ENCODE measurements around the gene GALNT8.

DNA sequence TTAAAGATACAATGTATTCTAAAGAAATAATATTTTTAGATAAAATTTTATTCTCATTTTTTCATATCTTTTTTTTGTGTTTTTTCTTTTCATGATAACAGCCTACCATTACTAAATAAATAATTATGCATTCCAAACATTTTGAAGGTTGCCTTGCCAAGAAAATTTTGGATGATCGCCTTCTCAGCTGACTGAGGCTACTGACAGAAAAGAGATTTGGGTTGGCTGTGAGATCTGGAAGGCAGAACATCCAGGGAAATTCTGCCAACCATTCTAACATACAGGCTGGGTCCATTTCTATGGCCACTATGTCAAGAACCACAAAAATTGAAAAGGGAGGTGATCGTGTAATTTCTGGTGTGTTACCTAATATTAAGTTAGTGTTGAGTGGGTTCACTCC lies 48.1 kb downstream of the GALNT8 start:
- TF ChIP-seq, protein P1, sequence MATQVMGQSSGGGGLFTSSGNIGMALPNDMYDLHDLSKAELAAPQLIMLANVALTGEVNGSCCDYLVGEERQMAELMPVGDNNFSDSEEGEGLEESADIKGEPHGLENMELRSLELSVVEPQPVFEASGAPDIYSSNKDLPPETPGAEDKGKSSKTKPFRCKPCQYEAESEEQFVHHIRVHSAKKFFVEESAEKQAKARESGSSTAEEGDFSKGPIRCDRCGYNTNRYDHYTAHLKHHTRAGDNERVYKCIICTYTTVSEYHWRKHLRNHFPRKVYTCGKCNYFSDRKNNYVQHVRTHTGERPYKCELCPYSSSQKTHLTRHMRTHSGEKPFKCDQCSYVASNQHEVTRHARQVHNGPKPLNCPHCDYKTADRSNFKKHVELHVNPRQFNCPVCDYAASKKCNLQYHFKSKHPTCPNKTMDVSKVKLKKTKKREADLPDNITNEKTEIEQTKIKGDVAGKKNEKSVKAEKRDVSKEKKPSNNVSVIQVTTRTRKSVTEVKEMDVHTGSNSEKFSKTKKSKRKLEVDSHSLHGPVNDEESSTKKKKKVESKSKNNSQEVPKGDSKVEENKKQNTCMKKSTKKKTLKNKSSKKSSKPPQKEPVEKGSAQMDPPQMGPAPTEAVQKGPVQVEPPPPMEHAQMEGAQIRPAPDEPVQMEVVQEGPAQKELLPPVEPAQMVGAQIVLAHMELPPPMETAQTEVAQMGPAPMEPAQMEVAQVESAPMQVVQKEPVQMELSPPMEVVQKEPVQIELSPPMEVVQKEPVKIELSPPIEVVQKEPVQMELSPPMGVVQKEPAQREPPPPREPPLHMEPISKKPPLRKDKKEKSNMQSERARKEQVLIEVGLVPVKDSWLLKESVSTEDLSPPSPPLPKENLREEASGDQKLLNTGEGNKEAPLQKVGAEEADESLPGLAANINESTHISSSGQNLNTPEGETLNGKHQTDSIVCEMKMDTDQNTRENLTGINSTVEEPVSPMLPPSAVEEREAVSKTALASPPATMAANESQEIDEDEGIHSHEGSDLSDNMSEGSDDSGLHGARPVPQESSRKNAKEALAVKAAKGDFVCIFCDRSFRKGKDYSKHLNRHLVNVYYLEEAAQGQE (IDR thresholded peaks at IDR 0.05; ENCODE audit: unreplicated experiment), result no peak
- TF ChIP-seq EZH2 (IDR thresholded peaks at IDR 0.05; ENCODE audit: low read depth, unreplicated experiment), result no peak
- TF ChIP-seq POLR2AphosphoS5 (IDR thresholded peaks at IDR 0.05; ENCODE audit: low read depth), result no peak
- no peak for TF ChIP-seq JUNB (IDR thresholded peaks at IDR 0.05; ENCODE audit: unreplicated experiment)
- TF ChIP-seq, protein P2, sequence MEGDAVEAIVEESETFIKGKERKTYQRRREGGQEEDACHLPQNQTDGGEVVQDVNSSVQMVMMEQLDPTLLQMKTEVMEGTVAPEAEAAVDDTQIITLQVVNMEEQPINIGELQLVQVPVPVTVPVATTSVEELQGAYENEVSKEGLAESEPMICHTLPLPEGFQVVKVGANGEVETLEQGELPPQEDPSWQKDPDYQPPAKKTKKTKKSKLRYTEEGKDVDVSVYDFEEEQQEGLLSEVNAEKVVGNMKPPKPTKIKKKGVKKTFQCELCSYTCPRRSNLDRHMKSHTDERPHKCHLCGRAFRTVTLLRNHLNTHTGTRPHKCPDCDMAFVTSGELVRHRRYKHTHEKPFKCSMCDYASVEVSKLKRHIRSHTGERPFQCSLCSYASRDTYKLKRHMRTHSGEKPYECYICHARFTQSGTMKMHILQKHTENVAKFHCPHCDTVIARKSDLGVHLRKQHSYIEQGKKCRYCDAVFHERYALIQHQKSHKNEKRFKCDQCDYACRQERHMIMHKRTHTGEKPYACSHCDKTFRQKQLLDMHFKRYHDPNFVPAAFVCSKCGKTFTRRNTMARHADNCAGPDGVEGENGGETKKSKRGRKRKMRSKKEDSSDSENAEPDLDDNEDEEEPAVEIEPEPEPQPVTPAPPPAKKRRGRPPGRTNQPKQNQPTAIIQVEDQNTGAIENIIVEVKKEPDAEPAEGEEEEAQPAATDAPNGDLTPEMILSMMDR (conservative IDR thresholded peaks at IDR 0.05; ENCODE audit: low read depth in 2 of 2), result no peak
- TF ChIP-seq EZH2phosphoT487 (IDR thresholded peaks at IDR 0.05; ENCODE audit: unreplicated experiment), result no peak
- TF ChIP-seq, protein P3, sequence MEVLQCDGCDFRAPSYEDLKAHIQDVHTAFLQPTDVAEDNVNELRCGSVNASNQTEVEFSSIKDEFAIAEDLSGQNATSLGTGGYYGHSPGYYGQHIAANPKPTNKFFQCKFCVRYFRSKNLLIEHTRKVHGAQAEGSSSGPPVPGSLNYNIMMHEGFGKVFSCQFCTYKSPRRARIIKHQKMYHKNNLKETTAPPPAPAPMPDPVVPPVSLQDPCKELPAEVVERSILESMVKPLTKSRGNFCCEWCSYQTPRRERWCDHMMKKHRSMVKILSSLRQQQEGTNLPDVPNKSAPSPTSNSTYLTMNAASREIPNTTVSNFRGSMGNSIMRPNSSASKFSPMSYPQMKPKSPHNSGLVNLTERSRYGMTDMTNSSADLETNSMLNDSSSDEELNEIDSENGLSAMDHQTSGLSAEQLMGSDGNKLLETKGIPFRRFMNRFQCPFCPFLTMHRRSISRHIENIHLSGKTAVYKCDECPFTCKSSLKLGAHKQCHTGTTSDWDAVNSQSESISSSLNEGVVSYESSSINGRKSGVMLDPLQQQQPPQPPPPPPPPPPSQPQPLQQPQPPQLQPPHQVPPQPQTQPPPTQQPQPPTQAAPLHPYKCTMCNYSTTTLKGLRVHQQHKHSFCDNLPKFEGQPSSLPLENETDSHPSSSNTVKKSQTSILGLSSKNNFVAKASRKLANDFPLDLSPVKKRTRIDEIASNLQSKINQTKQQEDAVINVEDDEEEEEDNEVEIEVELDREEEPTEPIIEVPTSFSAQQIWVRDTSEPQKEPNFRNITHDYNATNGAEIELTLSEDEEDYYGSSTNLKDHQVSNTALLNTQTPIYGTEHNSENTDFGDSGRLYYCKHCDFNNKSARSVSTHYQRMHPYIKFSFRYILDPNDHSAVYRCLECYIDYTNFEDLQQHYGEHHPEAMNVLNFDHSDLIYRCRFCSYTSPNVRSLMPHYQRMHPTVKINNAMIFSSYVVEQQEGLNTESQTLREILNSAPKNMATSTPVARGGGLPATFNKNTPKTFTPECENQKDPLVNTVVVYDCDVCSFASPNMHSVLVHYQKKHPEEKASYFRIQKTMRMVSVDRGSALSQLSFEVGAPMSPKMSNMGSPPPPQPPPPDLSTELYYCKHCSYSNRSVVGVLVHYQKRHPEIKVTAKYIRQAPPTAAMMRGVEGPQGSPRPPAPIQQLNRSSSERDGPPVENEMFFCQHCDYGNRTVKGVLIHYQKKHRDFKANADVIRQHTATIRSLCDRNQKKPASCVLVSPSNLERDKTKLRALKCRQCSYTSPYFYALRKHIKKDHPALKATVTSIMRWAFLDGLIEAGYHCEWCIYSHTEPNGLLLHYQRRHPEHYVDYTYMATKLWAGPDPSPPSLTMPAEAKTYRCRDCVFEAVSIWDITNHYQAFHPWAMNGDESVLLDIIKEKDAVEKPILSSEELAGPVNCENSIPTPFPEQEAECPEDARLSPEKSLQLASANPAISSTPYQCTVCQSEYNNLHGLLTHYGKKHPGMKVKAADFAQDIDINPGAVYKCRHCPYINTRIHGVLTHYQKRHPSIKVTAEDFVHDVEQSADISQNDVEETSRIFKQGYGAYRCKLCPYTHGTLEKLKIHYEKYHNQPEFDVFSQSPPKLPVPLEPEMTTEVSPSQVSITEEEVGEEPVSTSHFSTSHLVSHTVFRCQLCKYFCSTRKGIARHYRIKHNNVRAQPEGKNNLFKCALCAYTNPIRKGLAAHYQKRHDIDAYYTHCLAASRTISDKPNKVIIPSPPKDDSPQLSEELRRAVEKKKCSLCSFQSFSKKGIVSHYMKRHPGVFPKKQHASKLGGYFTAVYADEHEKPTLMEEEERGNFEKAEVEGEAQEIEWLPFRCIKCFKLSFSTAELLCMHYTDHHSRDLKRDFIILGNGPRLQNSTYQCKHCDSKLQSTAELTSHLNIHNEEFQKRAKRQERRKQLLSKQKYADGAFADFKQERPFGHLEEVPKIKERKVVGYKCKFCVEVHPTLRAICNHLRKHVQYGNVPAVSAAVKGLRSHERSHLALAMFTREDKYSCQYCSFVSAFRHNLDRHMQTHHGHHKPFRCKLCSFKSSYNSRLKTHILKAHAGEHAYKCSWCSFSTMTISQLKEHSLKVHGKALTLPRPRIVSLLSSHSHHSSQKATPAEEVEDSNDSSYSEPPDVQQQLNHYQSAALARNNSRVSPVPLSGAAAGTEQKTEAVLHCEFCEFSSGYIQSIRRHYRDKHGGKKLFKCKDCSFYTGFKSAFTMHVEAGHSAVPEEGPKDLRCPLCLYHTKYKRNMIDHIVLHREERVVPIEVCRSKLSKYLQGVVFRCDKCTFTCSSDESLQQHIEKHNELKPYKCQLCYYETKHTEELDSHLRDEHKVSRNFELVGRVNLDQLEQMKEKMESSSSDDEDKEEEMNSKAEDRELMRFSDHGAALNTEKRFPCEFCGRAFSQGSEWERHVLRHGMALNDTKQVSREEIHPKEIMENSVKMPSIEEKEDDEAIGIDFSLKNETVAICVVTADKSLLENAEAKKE (CRISPR knock-in tag; IDR thresholded peaks at IDR 0.05), result no peak
- no peak for TF ChIP-seq CREB1 (CRISPR knock-in tag; IDR thresholded peaks at IDR 0.05; ENCODE audit: low read depth)
- no peak for TF ChIP-seq ZNF114 (CRISPR knock-in tag; IDR thresholded peaks at IDR 0.05)
- TF ChIP-seq ZNF331 (CRISPR knock-in tag; IDR thresholded peaks at IDR 0.05; ENCODE audit: low read depth), result no peak
- no peak for TF ChIP-seq STAT1 (IDR thresholded peaks at IDR 0.05; ENCODE audit: unreplicated experiment)
- TF ChIP-seq, protein P4, sequence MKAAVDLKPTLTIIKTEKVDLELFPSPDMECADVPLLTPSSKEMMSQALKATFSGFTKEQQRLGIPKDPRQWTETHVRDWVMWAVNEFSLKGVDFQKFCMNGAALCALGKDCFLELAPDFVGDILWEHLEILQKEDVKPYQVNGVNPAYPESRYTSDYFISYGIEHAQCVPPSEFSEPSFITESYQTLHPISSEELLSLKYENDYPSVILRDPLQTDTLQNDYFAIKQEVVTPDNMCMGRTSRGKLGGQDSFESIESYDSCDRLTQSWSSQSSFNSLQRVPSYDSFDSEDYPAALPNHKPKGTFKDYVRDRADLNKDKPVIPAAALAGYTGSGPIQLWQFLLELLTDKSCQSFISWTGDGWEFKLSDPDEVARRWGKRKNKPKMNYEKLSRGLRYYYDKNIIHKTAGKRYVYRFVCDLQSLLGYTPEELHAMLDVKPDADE (IDR thresholded peaks at IDR 0.05), result no peak
